ENCODE data around the gene NSMCE4A.
"Not testable (repeated sequence)": the region's sequence is repeated elsewhere in the genome, so short reads cannot be mapped to it uniquely, and the experiment has no call there.

Gene NSMCE4A

GRCh38 chr10:121930268-121931085 lies 44.5 kb downstream of the NSMCE4A start:
- not testable (repeated sequence) for DNase-seq

- not testable (repeated sequence) for DNase-seq
These were observed 45.3 kb downstream of the NSMCE4A start for GRCh38 chr10:121929585-121930267.

- DNase-seq, result peak; percentile 53
These were observed 46.5 kb downstream of the NSMCE4A start for GRCh38 chr10:121928528-121928884.

GRCh38 chr10:121927841-121928527 lies 47.0 kb downstream of the NSMCE4A start, which contains the start of gene ATE1:
Gene ATE1, minus strand, starts transcription at chr10:121928031. Its CDS starts 82 bp downstream, at chr10:121927949.
- DNase-seq, result peak; percentile 96

- DNase-seq, result peak; percentile 69
These were observed 47.6 kb downstream of the NSMCE4A start for GRCh38 chr10:121927318-121927840.

- DNase-seq, result peak; percentile 61
These were observed 48.2 kb downstream of the NSMCE4A start for GRCh38 chr10:121926671-121927317.

GRCh38 chr10:121926157-121926556 lies 48.9 kb downstream of the NSMCE4A start:
- DNase-seq, result no peak

GRCh38 chr10:121921238-121921931 lies 53.6 kb downstream of the NSMCE4A start:
- DNase-seq, result peak; percentile 31

- no peak for DNase-seq
These were observed 55.4 kb downstream of the NSMCE4A start for GRCh38 chr10:121919666-121920065.

GRCh38 chr10:121918800-121919199 lies 56.2 kb downstream of the NSMCE4A start:
- not testable (repeated sequence) for DNase-seq

- DNase-seq, result no peak
These were observed 60.4 kb downstream of the NSMCE4A start for GRCh38 chr10:121914661-121915060.

- DNase-seq, result no peak
These were observed 63.7 kb downstream of the NSMCE4A start for GRCh38 chr10:121911421-121911697.

- DNase-seq, result peak; percentile 16
These were observed 64.2 kb downstream of the NSMCE4A start for GRCh38 chr10:121910673-121911420.

Measured in hematopoietic multipotent progenitor cell treated with erythropoietin and hydrocortisone succinate and interleukin-3 and kit ligand, for 4 days (in vitro differentiated cells).